Measurements from ENCODE around the gene GRIN2C.

Gene GRIN2C

DNA sequence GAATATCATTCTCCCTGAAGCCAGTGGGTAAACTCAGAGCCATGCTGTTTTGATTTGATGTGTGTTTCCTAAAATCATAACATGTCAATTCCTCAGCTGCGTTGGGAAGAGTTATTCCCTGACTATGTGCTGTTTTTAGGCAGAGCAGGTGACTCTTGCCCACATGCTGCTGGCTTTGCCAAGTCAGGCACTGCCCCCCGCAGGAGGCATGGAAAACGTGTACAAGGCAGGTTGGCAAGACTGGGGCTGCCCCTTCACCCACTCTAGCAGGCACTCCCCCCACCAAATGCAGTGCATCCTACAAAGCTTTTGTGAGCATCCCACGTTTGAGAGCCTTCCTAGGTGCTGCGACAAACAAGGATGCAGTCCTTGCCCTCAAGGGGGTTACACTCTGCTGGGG lies 45.2 kb downstream of the GRIN2C start:
- Histone ChIP-seq H4K20me1 (ENCODE audit: insufficient read depth, low read length, poor library complexity, severe bottlenecking) (no peaks in the 10 kb centered on the region), H2AFZ (ENCODE audit: low read length) (no peak overlapping the region), H3K27me3 (ENCODE audit: insufficient read depth, low read length, poor library complexity, severe bottlenecking) (no peaks in the 10 kb centered on the region), H3K79me2 (ENCODE audit: insufficient read depth, low read length) (no peaks in the 10 kb centered on the region), H3F3A (ENCODE audit: low read depth) (no peaks in the 10 kb centered on the region), H3K9me2 (replicated peaks; ENCODE audit: low read depth, low read length) (no peaks in the 10 kb centered on the region), H3K9ac (ENCODE audit: low read depth, low read length, poor library complexity, severe bottlenecking) (no peak overlapping the region), H3K9me3 (ENCODE audit: insufficient read depth, low read depth, low read length) (no peaks in the 10 kb centered on the region), H3K4me2 (ENCODE audit: low read depth, low read length, poor library complexity, severe bottlenecking) (no peak overlapping the region), H3K36me3 (ENCODE audit: insufficient read depth, low read length) (no peaks in the 10 kb centered on the region; the same call in 1 of the 2 replicates), H3K4me1 (ENCODE audit: insufficient read depth, low read length, poor library complexity, severe bottlenecking) (peaks cover 17% of the 10 kb centered on the region), H3K4me3 (ENCODE audit: low read length, poor library complexity, severe bottlenecking) (no peak overlapping the region)
- TF ChIP-seq, protein P1, sequence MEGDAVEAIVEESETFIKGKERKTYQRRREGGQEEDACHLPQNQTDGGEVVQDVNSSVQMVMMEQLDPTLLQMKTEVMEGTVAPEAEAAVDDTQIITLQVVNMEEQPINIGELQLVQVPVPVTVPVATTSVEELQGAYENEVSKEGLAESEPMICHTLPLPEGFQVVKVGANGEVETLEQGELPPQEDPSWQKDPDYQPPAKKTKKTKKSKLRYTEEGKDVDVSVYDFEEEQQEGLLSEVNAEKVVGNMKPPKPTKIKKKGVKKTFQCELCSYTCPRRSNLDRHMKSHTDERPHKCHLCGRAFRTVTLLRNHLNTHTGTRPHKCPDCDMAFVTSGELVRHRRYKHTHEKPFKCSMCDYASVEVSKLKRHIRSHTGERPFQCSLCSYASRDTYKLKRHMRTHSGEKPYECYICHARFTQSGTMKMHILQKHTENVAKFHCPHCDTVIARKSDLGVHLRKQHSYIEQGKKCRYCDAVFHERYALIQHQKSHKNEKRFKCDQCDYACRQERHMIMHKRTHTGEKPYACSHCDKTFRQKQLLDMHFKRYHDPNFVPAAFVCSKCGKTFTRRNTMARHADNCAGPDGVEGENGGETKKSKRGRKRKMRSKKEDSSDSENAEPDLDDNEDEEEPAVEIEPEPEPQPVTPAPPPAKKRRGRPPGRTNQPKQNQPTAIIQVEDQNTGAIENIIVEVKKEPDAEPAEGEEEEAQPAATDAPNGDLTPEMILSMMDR (conservative IDR thresholded peaks at IDR 0.05; ENCODE audit: low read length): peak; percentile 57
- no peak for TF ChIP-seq EZH2phosphoT487 (IDR thresholded peaks at IDR 0.05; ENCODE audit: borderline replicate concordance)

DNA sequence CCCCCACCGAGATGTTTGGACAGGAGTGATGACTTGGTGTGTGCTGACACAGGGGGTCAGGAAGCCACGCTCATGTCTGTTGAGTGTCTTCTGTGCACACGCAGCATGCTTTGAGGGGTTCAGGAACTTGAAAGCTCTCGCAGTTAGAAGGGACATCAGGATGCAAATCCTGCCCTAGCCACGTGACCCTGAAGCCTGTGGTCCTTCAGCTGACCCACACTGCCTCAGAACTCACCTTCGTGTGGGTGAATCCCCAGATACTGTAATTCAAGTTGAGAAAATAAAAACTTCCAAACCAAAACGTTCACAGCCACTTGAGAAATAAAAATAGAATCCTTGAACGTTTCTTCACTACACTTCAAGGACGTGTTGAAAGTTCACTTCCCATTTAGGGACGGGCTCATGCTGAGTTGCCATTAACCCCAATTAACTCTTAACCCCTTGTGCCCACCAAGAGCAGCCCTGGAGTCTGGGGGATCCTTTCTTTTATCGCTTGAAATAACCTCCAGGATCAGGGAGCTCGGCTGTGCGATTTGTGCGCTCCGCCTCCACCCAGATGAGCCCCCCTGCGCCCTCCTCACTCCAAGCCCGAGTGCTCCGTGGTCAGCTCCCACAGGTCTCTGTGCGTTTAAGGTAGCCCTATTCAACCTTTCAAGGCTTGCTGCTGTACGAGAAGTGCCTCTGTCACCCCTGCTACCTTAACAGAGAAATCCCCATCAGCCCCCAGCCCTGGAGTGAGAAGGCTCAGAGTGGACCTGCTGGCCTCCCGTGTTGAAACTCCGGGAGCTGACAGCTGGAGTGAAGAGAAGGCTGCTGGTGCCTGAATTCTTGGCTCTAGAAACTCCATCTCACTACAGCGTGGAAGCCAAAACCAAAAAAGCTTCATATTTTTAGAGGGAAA lies 47.3 kb downstream of the GRIN2C start:
- no peak overlapping the region for H2AFZ ChIP-seq (ENCODE audit: low read length)
- H3K4me3 ChIP-seq (ENCODE audit: low read length, poor library complexity, severe bottlenecking): no peak overlapping the region
- H3K4me2 ChIP-seq (ENCODE audit: low read depth, low read length, poor library complexity, severe bottlenecking): no peak overlapping the region
- TF ChIP-seq, protein P1 (conservative IDR thresholded peaks at IDR 0.05; ENCODE audit: low read length): no peak
- no peak for TF ChIP-seq EZH2phosphoT487 (IDR thresholded peaks at IDR 0.05; ENCODE audit: borderline replicate concordance)
- peaks cover 17% of the 10 kb centered on the region for H3K4me1 ChIP-seq (ENCODE audit: insufficient read depth, low read length, poor library complexity, severe bottlenecking)
- no peaks in the 10 kb centered on the region for H3F3A ChIP-seq (ENCODE audit: low read depth)
- no peaks in the 10 kb centered on the region; the same call in 1 of the 2 replicates for H3K36me3 ChIP-seq (ENCODE audit: insufficient read depth, low read length)
- H3K9me2 ChIP-seq (replicated peaks; ENCODE audit: low read depth, low read length): no peaks in the 10 kb centered on the region
- no peaks in the 10 kb centered on the region for H3K27me3 ChIP-seq (ENCODE audit: insufficient read depth, low read length, poor library complexity, severe bottlenecking)
- H4K20me1 ChIP-seq (ENCODE audit: insufficient read depth, low read length, poor library complexity, severe bottlenecking): no peaks in the 10 kb centered on the region
- no peak overlapping the region for H3K9ac ChIP-seq (ENCODE audit: low read depth, low read length, poor library complexity, severe bottlenecking)
- no peaks in the 10 kb centered on the region for H3K79me2 ChIP-seq (ENCODE audit: insufficient read depth, low read length)
- no peaks in the 10 kb centered on the region for H3K9me3 ChIP-seq (ENCODE audit: insufficient read depth, low read depth, low read length)

DNA sequence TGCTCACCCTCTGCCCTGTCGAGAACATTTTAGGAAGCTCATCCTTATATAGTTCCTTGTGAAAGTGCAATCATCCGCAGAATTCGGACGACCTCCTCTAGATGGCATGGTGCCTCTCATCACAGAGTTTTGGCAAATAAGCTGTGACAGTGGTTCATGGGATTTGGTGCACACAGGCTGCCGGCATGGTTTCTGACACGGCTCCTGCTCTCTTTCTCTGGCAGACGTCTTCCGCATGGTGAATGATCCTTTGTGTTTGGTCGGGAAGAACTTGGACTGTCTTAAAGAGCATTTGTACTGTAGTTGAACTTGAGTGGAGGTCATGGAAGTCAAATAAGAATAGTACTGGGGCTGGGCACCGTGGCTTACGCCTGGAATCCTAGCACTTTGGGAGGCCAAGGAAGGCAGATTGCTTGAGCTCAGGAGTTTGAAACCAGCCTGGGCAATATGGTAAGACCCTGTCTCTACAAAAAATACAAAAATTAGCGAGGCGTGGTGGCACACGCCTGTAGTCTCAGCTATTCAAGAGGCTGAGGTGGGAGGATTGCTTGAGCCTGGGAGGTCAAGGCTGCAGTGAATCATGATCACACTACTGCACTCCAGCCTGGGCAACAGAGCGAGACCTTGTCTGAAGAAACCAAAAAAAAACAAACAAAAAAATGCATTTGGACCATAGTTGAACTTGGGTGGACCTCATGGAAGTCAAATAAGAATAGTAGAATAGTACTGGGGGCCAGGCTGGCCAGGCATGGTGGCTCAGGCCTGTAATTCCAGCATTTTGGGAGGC lies 48.8 kb downstream of the GRIN2C start:
- no peaks in the 10 kb centered on the region for H3F3A ChIP-seq (ENCODE audit: low read depth)
- no peaks in the 10 kb centered on the region; the same call in 1 of the 2 replicates for H3K36me3 ChIP-seq (ENCODE audit: insufficient read depth, low read length)
- no peaks in the 10 kb centered on the region for H4K20me1 ChIP-seq (ENCODE audit: insufficient read depth, low read length, poor library complexity, severe bottlenecking)
- no peak overlapping the region for H2AFZ ChIP-seq (ENCODE audit: low read length)
- H3K9me2 ChIP-seq (replicated peaks; ENCODE audit: low read depth, low read length): no peaks in the 10 kb centered on the region
- peaks cover 9% of the 10 kb centered on the region for H3K4me1 ChIP-seq (ENCODE audit: insufficient read depth, low read length, poor library complexity, severe bottlenecking)
- no peaks in the 10 kb centered on the region for H3K9me3 ChIP-seq (ENCODE audit: insufficient read depth, low read depth, low read length)
- H3K4me3 ChIP-seq (ENCODE audit: low read length, poor library complexity, severe bottlenecking): no peak overlapping the region
- no peak for TF ChIP-seq EZH2phosphoT487 (IDR thresholded peaks at IDR 0.05; ENCODE audit: borderline replicate concordance)
- TF ChIP-seq, protein P1 (conservative IDR thresholded peaks at IDR 0.05; ENCODE audit: low read length): no peak
- H3K27me3 ChIP-seq (ENCODE audit: insufficient read depth, low read length, poor library complexity, severe bottlenecking): no peaks in the 10 kb centered on the region
- H3K9ac ChIP-seq (ENCODE audit: low read depth, low read length, poor library complexity, severe bottlenecking): no peak overlapping the region
- no peak overlapping the region for H3K4me2 ChIP-seq (ENCODE audit: low read depth, low read length, poor library complexity, severe bottlenecking)
- no peaks in the 10 kb centered on the region for H3K79me2 ChIP-seq (ENCODE audit: insufficient read depth, low read length)

All from Loucy (cell line).